GM21619 (cell line): ENCODE data around the gene SHISAL1.
"Not testable (repeated sequence)": the region's sequence is repeated elsewhere in the genome, so short reads cannot be mapped to it uniquely, and the experiment has no call there.

Source experiments
- ATAC-seq: cut with Tn5 transposase; IDR thresholded peaks from one replicate; pipeline ENCODE4 v1.9.1; 2021; ENCODE audit not compliant: unreplicated experiment

The SHISAL1 gene

GRCh38 chr22:44304911-44305310 lies 7.8 kb downstream of the SHISAL1 start:
- no peak for ATAC-seq

- no peak for ATAC-seq
Measured at GRCh38 chr22:44304354-44304753, 8.4 kb downstream of the SHISAL1 start.

- not testable (repeated sequence) for ATAC-seq
Measured at GRCh38 chr22:44302363-44302762, 10.4 kb downstream of the SHISAL1 start.

GRCh38 chr22:44301039-44301438 lies 11.7 kb downstream of the SHISAL1 start:
- no peak for ATAC-seq

GRCh38 chr22:44299124-44299523 lies 13.6 kb downstream of the SHISAL1 start:
- ATAC-seq: no peak

GRCh38 chr22:44298406-44299091 lies 14.2 kb downstream of the SHISAL1 start:
- no peak for ATAC-seq

GRCh38 chr22:44297470-44298061 lies 15.2 kb downstream of the SHISAL1 start:
- no peak for ATAC-seq

GRCh38 chr22:44295406-44295805 lies 17.3 kb downstream of the SHISAL1 start:
- no peak for ATAC-seq

- ATAC-seq: no peak
Measured at GRCh38 chr22:44293876-44294275, 18.9 kb downstream of the SHISAL1 start.

- ATAC-seq: no peak
Measured at GRCh38 chr22:44293034-44293433, 19.7 kb downstream of the SHISAL1 start.

GRCh38 chr22:44292521-44292920 lies 20.2 kb downstream of the SHISAL1 start:
- no peak for ATAC-seq

GRCh38 chr22:44291674-44292360 lies 20.9 kb downstream of the SHISAL1 start:
- no peak for ATAC-seq

GRCh38 chr22:44291265-44291664 lies 21.5 kb downstream of the SHISAL1 start:
- ATAC-seq: no peak

- ATAC-seq: no peak
Measured at GRCh38 chr22:44289414-44290171, 23.2 kb downstream of the SHISAL1 start.

- ATAC-seq: no peak
Measured at GRCh38 chr22:44288913-44289312, 23.8 kb downstream of the SHISAL1 start.

GRCh38 chr22:44287741-44288140 lies 25.0 kb downstream of the SHISAL1 start:
- ATAC-seq: no peak

- no peak for ATAC-seq
Measured at GRCh38 chr22:44287121-44287693, 25.5 kb downstream of the SHISAL1 start.

- no peak for ATAC-seq
Measured at GRCh38 chr22:44286646-44287045, 26.1 kb downstream of the SHISAL1 start.

GRCh38 chr22:44284711-44285110 lies 28.0 kb downstream of the SHISAL1 start:
- no peak for ATAC-seq

- no peak for ATAC-seq
Measured at GRCh38 chr22:44281768-44282637, 30.7 kb downstream of the SHISAL1 start.
